ENCODE data around the gene NUP88. TPM values are rescaled to one million over a fixed set of nuclear protein-coding genes. Genes with fewer than 3 reads are reported as not detected.
"Not testable (repeated sequence)": the region's sequence is repeated elsewhere in the genome, so short reads cannot be mapped to it uniquely, and the experiment has no call there.

NUP88 gene
- total RNA-seq: 59.5 TPM
- long read RNA-seq, transcript NUP88-207 (17 exons, 2,916 nt): major isoform, 48 of 116 reads
- long read RNA-seq, partial matches to known transcripts: 47 of 116 reads
- long read RNA-seq, other reads (novel, unspliced or antisense): 18 of 116 reads

DNA sequence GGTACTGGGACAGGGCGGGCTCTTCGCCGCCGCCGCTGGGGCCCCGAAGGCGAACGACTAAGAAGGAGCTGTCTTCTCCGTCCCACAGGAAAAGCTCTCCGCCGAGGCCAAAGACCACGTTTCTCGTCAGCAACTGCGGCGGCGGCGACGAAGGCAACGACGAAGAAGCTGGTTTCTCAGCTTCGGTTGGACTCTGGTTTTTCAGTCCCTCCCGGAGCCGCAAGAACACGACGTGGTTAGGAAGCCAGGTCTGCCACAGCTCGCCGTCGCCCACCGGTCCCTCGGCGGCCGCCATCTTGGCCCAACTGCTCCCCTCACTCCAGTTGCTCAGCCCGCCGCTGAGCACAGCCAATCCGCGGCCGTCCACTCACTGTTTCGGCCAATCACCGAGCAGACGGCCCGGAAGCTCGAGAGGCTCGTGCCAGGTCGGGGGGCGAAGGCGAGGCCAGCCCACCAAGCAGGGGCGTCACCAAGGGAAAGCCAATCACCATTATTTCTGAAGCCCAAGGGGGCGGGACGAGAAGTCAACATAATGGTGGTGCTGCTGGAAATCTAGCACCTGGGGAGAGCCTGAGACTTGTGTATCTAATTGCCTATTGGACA is at the start of gene NUP88:
Gene NUP88 (minus strand): TSS at position 307 of the 603 bp plus-strand sequence. CDS start 12 bp downstream, at position 295.
- peak; percentile 98 for DNase-seq (ENCODE audit: low spot score)

DNA sequence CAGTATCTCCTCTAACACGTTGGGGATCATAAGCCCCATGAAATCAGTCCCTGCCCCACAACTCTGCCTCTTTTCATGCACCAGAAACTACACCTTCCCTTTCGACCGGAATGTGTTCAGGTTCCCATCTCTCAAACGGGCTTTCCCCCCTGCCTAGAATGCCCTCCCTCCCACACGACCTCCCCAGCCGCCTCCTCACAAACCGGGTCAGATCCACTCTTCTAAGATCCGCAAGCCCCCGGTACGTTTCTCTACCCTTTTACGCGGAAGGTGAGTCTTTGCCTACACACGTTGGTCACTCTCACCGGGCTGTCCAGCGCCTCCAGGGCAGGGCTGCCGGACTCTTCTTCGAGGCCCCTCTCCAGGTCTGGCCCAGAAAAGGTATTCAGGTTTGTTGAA is 48.6 kb upstream of the NUP88 start:
- no peak for DNase-seq (ENCODE audit: low spot score)

- DNase-seq (ENCODE audit: low spot score): no peak
Observed at GRCh38 chr17:5467416-5467815, 48.0 kb upstream of the NUP88 start.

DNA sequence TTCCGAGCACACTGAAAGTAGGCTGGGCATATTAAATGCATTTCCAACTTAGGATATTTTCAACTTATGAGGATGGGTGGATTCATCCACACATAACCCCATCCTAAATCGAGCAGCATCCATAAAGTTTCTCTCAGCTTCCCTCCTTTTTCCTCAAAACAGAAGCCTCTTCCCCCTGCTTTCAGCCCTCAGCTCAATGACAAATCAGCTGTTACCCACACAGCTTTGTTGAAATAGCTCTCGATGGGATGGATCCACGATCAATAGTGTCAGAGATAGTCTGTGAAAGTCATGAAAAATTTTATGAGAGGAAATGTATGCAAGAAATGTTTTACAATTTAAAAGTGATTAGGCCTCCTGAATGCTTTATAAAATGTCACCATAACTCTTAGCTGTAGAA is 46.8 kb upstream of the NUP88 start:
- DNase-seq (ENCODE audit: low spot score): no peak

DNA sequence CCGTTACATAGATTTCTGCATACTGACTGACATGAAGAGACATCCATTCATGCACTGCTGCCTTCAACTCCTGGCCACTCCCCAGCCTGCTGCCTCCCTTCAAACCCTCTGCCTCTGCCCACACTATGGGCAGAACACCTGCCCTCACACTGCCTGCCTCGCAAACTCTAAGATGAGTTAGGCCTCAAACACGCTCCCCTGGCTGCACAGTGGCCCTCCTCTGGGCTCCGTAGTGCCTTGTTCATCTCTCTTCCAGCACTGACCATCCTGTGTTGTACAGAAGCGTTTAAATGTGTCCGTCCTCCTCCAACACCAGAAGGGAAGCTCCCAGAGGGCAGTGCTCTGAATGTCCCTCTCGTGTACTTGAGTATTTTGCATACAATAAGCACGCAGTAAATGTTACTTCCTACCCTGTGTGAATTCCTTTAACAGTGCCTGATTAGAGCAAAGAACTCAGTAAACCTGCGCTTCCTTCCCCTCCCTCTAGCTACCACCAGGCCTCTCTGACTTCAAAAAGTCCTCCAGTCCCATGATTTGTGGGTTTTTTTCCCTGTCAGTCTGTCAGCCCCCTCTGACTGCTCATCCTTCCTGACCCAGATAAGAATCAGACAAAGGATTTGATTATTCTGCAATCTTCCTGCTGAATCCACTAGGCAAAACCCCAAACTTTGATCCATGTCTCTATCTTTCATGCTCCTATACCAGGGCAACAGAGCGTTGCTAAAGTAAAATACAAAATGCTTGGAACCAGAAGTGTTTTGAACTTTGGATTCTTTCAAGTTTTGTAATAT is 45.5 kb upstream of the NUP88 start:
- no peak for DNase-seq (ENCODE audit: low spot score)

DNA sequence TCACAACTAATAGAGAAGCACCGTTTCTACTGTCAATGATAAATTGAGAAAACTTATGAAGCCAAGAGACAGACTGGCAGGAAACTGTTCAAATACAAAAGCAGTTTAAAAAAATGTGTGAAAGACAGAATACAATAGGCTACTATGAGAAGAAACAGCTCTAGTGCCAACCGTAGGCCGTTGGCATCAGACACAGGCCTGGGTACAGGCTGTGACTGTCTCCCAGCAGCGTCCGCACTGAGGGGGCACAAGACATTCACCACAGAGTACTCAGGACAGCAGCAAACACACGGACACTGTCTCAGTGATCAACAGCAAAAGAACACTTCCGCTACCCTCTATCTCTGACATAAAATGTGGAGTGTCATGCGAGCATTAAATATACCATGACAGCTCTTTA is 27.3 kb upstream of the NUP88 start:
- DNase-seq (ENCODE audit: low spot score): no peak

DNA sequence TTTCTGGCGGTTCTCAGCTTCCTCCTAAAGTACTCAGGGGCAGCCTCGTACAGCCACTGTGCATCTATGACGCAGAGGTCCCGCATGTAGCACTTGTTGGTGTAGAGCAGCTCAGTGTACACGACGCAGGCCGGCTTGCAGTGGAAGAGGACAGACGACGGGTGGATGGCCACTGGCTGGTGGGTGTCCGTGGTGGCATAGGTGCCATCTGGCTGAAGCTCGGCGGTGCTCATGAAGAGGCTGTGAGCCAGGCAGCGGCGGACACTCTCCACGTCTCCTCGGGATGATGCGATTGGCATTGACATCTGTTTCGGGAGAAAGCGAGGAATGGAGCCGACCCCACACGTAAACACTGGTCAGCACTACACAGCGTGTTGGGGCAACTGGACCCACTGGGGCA is 24.7 kb upstream of the NUP88 start:
- DNase-seq (ENCODE audit: low spot score): no peak

- DNase-seq (ENCODE audit: low spot score): no peak
Observed at GRCh38 chr17:5443728-5444127, 24.3 kb upstream of the NUP88 start.

DNA sequence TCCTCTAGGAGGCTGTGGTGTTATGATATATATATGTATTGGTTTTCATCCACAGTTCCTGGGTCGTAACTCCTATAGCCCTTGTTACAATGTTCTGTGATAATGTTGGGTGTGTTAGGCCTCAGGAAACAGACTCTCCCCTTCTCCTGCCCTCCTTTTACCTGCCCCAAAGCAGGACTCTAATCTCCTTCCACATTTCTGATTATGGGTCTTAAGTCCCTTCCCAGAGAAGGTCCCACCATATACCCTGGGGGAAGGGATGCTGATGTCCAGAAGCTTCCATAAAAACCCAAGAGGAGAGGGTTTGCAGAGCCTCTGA is 19.9 kb upstream of the NUP88 start:
- no peak for DNase-seq (ENCODE audit: low spot score)

GRCh38 chr17:5438716-5439445 is 19.4 kb upstream of the NUP88 start, which contains the start of gene C1QBP:
TSS of gene C1QBP (minus strand) at chr17:5439155. CDS start at chr17:5439073, 82 bp downstream.
- DNase-seq (ENCODE audit: low spot score): peak; percentile 97

- DNase-seq (ENCODE audit: low spot score): no peak
Observed at GRCh38 chr17:5437721-5438317, 18.4 kb upstream of the NUP88 start.

- DNase-seq (ENCODE audit: low spot score): not testable (repeated sequence)
Observed at GRCh38 chr17:5435781-5436315, 16.4 kb upstream of the NUP88 start.

DNA sequence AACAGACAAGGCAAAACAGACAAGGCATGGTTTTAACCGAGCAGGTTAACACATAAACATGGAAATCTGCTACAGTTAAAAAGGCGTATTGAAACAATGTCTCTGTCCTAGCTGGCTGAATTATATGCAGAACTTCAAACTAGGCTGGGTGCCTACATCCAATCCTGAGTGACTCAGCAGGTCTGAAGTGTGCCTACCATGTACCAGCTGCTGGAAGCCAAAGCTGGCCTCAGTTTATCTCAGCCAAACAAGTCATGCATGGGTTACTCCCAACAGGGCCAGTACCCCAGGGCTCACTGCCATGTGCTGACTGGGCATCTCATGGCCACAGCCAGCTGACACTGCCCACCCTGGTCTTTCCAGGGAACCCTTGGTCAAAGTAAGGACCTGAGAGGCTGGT is 15.5 kb upstream of the NUP88 start:
- DNase-seq (ENCODE audit: low spot score): no peak

- DNase-seq (ENCODE audit: low spot score): no peak
Observed at GRCh38 chr17:5431949-5432556, 12.6 kb upstream of the NUP88 start.

- not testable (repeated sequence) for DNase-seq (ENCODE audit: low spot score)
Observed at GRCh38 chr17:5431234-5431633, 11.8 kb upstream of the NUP88 start.

DNA sequence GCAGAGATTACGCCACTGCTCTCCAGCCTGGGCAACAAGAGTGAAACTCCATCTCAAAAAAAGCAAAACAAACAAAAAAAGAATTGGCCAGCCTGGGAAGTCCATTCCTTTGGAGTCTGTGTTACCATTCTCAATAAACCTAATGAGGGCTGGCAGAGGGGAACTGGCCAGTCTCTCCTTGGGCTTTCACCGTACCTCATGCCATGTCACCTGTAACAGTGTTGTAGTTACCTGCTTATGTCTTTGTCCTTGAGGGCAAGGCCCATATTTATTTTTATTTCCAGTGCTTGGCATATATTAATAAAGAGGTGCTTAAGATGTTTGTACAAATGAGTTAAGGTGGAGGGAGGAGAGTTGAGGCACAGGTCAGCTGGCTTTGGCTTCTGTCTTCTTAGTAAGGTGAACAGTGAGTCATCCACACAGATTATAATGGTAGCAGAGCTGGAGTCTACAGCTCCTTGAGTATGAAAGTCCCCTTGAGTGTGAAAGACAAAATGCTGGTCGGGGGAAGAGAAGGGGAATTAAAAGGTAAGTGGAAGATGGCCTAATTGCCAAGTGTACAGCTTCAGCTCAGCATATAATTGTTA is 11.0 kb upstream of the NUP88 start:
- DNase-seq (ENCODE audit: low spot score): no peak

DNA sequence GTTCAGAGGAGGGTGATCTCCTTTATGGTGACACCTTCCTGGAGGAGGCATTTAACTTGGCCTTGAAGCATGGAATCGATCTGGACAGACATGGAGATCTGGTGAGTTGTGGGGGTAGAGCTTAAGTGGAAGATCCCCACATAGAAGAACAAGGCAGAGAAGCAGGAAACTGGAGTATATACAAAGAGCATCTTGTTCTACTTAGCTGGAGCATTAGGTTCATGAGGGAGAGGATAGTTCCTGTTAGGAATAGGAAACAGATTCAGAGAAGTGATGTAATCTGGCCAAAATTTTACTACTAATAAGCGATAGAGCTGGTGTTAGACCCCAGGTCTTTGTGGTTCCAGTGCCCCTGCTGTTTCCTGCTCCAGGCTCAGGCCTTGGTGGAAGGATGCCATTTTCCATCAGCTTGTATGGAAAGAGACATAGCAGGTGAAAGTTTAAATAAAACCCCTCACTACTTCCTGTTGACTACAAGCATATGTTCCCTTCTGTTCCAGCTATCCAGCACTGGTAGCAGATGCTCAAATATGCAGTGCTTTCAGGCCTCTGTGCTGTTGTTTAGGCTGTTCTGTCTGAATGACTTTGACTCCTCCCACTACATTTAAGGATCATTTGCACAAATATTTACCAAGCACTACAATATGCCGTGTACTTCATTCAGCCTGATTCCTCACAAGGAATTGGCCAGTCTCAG is 9.9 kb upstream of the NUP88 start:
- no peak for DNase-seq (ENCODE audit: low spot score)

- DNase-seq (ENCODE audit: low spot score): no peak
Observed at GRCh38 chr17:5425826-5426225, 6.4 kb upstream of the NUP88 start.

DNA sequence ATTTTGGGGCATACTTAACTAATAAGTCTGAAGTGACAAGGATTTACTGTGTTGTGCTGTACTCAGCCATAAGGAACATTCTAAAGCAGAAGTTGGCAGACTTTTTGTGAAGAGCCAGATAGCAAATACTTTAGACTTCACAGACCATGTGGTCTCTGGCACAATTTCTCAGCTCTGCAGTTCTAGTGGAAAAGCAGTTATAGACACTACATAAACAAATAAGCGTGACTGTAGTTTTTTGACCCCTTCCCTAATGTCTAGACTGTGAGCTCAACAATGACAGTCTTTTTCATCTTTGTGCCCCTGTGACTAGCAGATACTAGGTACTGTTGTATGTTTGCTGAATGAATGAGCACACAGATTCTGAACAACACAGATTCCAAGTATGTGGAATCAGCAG is 5.4 kb upstream of the NUP88 start:
- no peak for DNase-seq (ENCODE audit: low spot score)

DNA sequence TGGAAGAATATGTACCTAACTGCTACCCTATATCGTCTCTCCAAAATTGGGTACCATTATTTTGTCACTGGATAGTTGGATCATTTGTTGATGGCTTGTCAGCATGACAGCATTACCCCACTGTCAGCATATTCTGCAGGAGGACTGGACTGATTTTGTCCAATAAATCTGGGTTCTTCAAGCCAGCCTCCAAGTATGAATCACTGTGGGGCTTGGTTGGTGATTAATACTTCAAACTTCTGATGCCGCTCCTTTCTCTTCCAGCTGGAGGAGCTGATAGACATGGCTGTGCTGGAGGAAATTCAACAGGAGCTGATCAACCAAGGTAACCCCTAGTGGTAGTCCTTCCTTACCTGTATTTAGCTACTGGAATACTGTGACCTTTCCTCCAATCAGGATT is 3.0 kb upstream of the NUP88 start:
- no peak for DNase-seq (ENCODE audit: low spot score)

Data from mesenteric fat pad (tissue), 1 donor.